Kidney (tissue), 14 donors: ENCODE data around the gene CLIC4. TPM values are rescaled to one million over a fixed set of nuclear protein-coding genes. Genes with fewer than 3 reads are reported as not detected.

Experiments
- DNase-seq, 5 donors: peaks; one replicate each; pipeline ENCODE4 v3.0.0-alpha.2; 2013 to 2020
- FAIRE-seq: peaks from 2 replicates; lab custom pipeline; 2012; peaks lifted over from hg19 to GRCh38; lab: Jason Lieb, UNC
- H3K27ac ChIP-seq, 2 donors: one replicate each; pipeline ENCODE4 v1.7.0; 2013; ENCODE audit warnings: low read depth in 2 of 2, low read length in 2 of 2, inconsistent platforms in 1 of 2
- H3K27me3 ChIP-seq: one replicate; pipeline ENCODE4 v1.7.1; 2013; ENCODE audit warnings: low read length, inconsistent platforms; ENCODE audit not compliant: control insufficient read depth, insufficient read depth
- H3K36me3 ChIP-seq, 3 donors: one replicate each; pipeline versions ENCODE4 v1.7.0 to v1.7.1; 2013; ENCODE audit warnings: low read length in 3 of 3, control low read depth in 1 of 3, inconsistent platforms in 1 of 3; ENCODE audit not compliant: insufficient read depth in 3 of 3, control insufficient read depth in 2 of 3
- H3K4me1 ChIP-seq, 3 donors: one replicate each; pipeline versions ENCODE4 v1.7.0 to v1.7.1; 2013; ENCODE audit warnings: low read length in 3 of 3, inconsistent platforms in 1 of 3, low read depth in 1 of 3; ENCODE audit not compliant: control insufficient read depth in 2 of 3, insufficient read depth in 2 of 3
- H3K4me3 ChIP-seq, 3 donors: one replicate each; pipeline versions ENCODE4 v1.7.0 to v1.8.1; 2013; ENCODE audit warnings: low read length in 3 of 3, control low read depth in 1 of 3, inconsistent platforms in 1 of 3
- H3K9ac ChIP-seq, 3 donors: one replicate each; pipeline versions ENCODE4 v1.7.0 to v1.7.1; 2013; ENCODE audit warnings: low read length in 3 of 3, control low read depth in 1 of 3, inconsistent platforms in 1 of 3
- H3K9me3 ChIP-seq, 3 donors: one replicate each; pipeline versions ENCODE4 v1.7.0 to v1.7.1; 2013; ENCODE audit warnings: low read length in 3 of 3, control low read depth in 1 of 3, inconsistent platforms in 1 of 3; ENCODE audit not compliant: control insufficient read depth in 2 of 3, insufficient read depth in 1 of 3
- intact Hi-C: fragments of 100-400 bp; cut with DNase I; formaldehyde crosslinking; loops from one replicate; pipeline ENCODE4 v1.11.1; 2022
- polyA plus RNA-seq: library from polyadenylated mRNA; stranded (reverse); fragments of 350-450 nt; fragmentation: Illumina TruSeq; extraction: RNeasy Lipid Tissue Mini Kit (QIAGEN cat#74804); gene quantifications from one replicate; pipeline ENCODE4 v1.2.3, GENCODE V29; 2014; ENCODE audit warnings: low read depth, low replicate concordance; ENCODE audit not compliant: insufficient read depth
- total RNA-seq: library from RNA; stranded (reverse); fragmentation: NEBNext Ultra II Directional; extraction: Animal tissue kit (Norgen Biotek cat#: 25700); gene quantifications from one replicate; pipeline ENCODE4 v1.2.1, GENCODE V29; 2021
- TF ChIP-seq, protein P1 (sequence below): IDR thresholded peaks from 3 replicates; pipeline ENCODE4 v1.5.1; 2012; ENCODE audit warnings: mild to moderate bottlenecking, moderate library complexity, borderline replicate concordance; ENCODE audit not compliant: insufficient read depth; ENCODE audit errors: extremely low read depth
- donor health status: control.
- donor health status: control.
- donor health status: control.
- donor health status: control.
- donor health status: control.
- donor health status: DM: yes; HTN: yes; CAD: no.
- donor health status: Normal renal cell carcinoma (clear cell type).

CLIC4 gene
- total and polyA plus RNA-seq, 2 donors from 2014 or later: 72.7 to 315 TPM

DNA sequence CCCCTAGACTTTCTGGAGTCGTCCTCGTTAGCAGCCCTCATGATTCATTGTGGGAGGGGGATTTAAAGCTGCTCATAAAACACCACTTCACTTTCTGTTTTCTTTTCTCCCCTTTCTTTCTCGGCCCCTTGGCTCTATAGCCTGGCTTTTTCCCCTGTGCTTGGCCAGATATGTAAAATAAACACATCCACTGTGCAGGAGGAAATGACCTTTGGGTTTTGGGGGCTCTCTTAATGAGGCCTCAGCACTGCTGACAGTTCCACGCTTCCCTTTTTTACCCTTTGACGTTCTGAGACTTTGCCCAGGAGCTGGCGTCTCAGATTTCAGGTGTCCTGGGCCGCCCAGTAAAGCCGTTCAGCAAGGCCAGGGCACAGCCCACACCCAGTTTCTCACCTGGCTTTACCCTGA lies 119.1 kb downstream of the CLIC4 start:
- intact Hi-C loops: no loop called here
- TF ChIP-seq, protein P1, sequence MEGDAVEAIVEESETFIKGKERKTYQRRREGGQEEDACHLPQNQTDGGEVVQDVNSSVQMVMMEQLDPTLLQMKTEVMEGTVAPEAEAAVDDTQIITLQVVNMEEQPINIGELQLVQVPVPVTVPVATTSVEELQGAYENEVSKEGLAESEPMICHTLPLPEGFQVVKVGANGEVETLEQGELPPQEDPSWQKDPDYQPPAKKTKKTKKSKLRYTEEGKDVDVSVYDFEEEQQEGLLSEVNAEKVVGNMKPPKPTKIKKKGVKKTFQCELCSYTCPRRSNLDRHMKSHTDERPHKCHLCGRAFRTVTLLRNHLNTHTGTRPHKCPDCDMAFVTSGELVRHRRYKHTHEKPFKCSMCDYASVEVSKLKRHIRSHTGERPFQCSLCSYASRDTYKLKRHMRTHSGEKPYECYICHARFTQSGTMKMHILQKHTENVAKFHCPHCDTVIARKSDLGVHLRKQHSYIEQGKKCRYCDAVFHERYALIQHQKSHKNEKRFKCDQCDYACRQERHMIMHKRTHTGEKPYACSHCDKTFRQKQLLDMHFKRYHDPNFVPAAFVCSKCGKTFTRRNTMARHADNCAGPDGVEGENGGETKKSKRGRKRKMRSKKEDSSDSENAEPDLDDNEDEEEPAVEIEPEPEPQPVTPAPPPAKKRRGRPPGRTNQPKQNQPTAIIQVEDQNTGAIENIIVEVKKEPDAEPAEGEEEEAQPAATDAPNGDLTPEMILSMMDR: no peak

DNA sequence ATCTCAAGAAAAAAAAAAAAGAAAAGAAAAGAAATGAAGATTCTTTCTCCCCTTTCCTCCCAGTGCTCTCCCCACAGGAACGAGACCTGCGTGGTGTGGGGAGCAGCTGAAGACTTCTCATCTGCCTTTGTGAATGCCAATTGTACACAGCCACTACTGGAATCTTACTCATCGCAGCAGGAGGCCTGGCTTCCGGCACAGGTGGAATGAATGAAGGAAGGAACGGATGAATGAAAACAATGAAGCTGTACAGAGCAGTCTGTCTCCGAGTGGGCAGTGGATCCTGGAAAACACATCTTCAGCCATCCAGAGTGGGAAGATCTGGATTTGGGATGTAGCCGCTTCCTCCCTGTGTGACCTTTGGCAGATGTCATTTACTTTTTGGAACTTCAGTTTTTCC lies 119.9 kb downstream of the CLIC4 start:
- FAIRE-seq: no peak
- DNase-seq: no peak
- TF ChIP-seq, protein P1: no peak
- Histone ChIP-seq H3K27me3 (no peaks in the 10 kb centered on the region), H3K27ac (no peak overlapping the region), H3K9me3 (no peaks in the 10 kb centered on the region), H3K9ac (no peak overlapping the region), H3K4me1 (peaks cover 0 to 4% (median 0%) of the 10 kb centered on the region in 3 donors), H3K36me3 (no peaks in the 10 kb centered on the region), H3K4me3 (no peak overlapping the region)
- intact Hi-C loops: no loop called here

More for the DNA sequence above, 119.1 kb downstream of the CLIC4 start:
- Histone ChIP-seq H3K9me3 (no peaks in the 10 kb centered on the region), H3K27me3 (no peaks in the 10 kb centered on the region), H3K9ac (no peak overlapping the region), H3K27ac (no peak overlapping the region), H3K36me3 (no peaks in the 10 kb centered on the region), H3K4me1 (peaks cover 0 to 4% (median 0%) of the 10 kb centered on the region in 3 donors), H3K4me3 (peak overlapping the region in 1 of 3 donors; percentile 28)
- FAIRE-seq (no peak), DNase-seq (peak in 4 of 5 donors; percentile 64 to 86 (median 75))

DNA sequence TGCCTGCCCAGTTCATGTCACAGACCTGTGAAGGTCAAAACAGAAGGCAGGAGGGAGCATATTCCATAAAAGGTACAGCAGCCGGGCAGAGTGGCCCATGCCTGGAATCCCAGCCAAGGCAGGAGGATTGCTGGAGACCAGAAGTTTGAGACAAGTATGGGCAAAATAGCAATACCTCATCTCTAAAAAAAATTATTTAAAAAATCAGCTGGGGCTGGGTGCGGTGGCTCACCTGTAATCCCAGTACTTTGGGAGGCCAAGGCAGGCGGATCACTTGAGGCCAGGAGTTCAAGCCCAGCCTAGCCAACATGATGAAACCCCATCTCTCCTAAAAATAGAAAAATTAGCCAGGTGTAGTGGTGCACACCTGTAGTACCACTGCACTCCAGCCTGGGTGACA lies 120.3 kb downstream of the CLIC4 start:
- Histone ChIP-seq H3K27ac (no peak overlapping the region), H3K9ac (no peak overlapping the region), H3K4me1 (peaks cover 0 to 4% (median 0%) of the 10 kb centered on the region in 3 donors), H3K4me3 (no peak overlapping the region), H3K27me3 (no peaks in the 10 kb centered on the region), H3K36me3 (no peaks in the 10 kb centered on the region), H3K9me3 (no peaks in the 10 kb centered on the region)
- FAIRE-seq (no peak), DNase-seq (peak in 1 of 5 donors; percentile 11)
- TF ChIP-seq, protein P1: no peak
- intact Hi-C loops: no loop called here
